ENCODE measurements around the gene LMX1A.

LMX1A gene

GRCh38 chr1:165328136-165328535 is 28.4 kb downstream of the LMX1A start:
- in situ Hi-C loops (cut with HindIII; ENCODE audit: low sequenced_read_pairs), result no loop called here

GRCh38 chr1:165327538-165327937 is 29.0 kb downstream of the LMX1A start:
- in situ Hi-C loops (cut with HindIII; ENCODE audit: low sequenced_read_pairs), result no loop called here

DNA sequence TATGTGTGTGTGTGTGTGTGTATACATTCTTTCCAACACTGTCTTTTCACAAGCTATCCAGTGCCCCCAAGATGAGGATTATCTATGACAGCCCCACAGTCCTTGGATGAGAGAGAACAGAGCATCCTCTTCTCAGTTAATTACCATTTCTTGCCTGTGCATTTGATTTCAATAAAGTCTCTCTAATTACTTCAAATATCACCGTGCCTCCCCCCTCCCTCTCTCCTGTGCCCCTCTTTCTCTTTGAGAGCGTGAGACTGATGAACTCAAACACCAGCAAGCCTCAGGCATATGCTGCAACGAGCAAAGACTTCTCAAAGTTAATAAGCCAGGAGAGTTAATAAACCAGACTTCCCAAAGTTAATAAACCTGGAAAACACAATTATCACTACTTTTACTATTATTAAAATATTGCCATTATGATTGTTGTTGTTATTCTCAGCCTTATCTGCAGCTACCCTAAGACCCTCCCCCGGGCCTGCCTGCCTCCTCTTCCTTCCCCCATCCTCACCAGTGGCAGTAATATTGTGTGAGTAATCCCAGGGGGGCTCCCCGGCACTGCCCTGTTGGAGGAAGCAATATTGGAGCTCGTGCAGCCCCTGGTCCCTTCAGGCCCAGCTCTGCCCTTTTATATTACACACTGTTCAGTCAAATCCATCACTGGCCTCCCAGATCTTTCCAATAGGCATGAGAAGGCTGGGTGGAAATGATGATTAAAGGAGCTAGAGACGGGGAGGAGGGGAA is 30.9 kb downstream of the LMX1A start:
- in situ Hi-C loops (cut with HindIII; ENCODE audit: low sequenced_read_pairs), result no loop called here

DNA sequence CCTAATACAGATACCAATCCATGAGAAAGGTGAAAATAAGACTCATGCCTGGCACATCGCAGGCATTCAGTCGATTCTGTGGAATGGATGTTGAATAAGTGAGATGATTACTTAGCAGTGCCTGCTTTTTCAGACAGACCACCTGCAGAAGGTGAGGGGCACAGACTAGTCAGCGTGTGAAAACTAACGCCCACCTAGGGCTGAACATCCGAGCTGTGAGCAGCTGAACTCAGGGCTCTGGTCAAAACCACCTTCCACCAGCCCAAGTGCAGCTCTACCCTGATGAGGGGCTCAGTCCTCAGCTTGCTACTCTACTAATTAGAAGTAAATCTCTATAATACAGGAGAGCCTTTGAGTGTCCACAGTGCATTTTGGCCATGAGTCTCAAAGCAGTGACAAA is 32.5 kb downstream of the LMX1A start:
- in situ Hi-C loops (cut with HindIII; ENCODE audit: low sequenced_read_pairs), result no loop called here

- in situ Hi-C loops (cut with HindIII; ENCODE audit: low sequenced_read_pairs), result no loop called here
These were observed 38.9 kb downstream of the LMX1A start for GRCh38 chr1:165317612-165318011.

DNA sequence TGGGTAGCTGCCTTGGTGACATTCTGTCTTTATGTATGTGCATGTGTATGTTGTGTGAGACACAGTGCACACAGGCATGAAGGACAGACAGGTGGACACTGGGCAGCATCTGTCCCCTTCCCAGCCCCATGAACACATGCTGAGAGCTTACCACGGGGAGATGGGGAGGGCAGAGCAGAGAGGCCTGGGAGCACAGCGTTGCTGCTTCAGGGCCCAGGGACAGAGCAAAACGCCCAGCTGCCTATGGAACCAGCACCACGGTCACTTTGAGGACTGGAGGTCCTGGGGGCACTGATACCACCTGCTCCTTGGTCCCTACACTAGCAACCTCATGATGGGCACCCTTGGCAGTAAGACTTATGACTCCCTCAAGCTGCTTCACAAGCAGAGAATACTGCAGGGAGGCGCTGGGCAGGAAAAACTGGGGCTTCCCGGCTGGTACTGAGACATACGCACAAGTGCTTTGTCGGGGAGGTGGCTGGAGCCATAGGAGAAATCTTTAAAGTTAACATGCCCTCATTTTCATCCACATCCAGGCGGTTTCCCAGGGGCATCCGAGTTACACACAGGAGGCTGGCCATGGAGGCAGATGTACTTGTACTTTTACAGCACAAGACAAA is 40.3 kb downstream of the LMX1A start:
- in situ Hi-C loops (cut with HindIII; ENCODE audit: low sequenced_read_pairs), result no loop called here

DNA sequence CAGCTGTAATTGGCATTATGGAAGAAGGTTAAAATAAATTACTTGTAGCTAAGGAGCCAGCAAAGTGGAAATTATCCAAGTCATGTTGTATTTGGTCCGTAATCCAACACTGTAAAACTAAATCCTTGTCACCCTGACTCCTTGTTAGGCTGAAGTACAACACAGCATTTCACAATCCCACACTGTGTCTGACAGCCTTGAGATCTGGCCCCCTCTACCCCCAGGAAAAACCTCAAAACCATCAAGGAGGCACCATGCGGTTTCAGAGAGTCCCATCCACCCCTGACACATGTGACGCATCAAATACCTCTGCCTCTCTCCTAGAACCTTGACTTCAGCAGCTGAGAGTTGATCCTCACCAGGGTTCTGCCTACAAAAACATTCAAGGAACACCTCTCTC is 41.0 kb downstream of the LMX1A start:
- in situ Hi-C loops (cut with HindIII; ENCODE audit: low sequenced_read_pairs), result no loop called here

DNA sequence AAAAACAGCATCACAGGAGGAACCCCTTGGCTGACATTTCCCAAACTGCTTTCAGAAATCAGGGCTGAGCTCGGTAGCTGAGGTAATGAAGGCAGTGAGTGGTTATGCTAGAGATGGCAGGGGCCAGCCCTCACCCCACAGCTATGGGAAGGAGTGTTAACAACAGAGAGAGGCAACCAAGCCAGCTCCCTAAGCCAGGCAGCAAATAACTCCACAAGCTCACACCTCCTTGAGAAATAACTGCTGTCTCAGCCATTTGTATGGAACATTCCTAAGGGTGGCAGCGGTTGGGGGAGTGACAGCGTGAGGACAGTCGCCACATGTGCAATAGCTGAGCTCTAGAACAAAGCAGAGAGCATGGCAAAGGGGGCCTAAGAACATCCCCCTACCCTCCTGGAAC is 42.6 kb downstream of the LMX1A start:
- in situ Hi-C loops (cut with HindIII; ENCODE audit: low sequenced_read_pairs), result no loop called here

- in situ Hi-C loops (cut with HindIII; ENCODE audit: low sequenced_read_pairs), result no loop called here
These were observed 43.9 kb downstream of the LMX1A start for GRCh38 chr1:165312591-165312990.

DNA sequence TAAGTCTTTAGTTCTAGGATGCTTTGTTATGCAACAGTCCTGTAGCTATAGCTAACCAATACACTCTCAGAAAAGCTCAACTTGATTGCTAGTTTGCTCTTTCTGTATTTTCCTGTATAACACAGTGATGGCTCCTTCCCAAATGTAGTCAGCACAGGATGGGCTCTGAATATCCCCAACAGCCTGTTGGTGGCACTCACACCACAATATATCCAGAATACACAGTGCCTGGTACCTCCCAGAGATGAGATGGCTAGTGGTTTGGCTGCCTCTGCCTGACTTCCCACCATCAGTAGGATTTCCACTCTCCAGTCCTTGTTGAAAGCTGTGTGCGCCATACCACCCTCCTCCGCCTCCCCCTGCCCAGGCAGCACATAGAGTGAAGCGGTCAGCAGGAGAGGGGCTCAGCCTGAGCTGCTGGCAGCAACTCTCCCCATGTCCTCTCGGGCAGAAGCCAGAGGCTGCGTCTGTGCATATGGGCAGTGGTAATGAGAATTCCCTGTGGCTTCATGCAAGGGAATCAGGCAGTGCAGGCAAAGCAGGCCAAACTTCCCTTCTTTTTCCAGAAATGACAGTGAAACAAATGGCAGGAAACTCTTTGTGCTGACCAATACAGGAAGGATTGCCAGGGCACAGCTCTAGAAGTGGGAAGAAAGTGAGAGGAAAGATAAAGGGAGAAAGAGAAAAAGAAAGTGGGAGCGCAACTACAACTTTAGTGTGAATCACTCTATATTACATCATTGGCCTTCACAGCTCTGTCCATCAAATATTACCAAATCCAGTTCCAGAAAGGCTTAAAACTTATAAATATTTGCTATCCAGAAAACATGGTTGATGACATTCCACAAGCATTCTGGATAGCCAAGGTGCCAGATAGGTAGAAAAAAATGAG is 49.7 kb downstream of the LMX1A start:
- in situ Hi-C loops (cut with HindIII; ENCODE audit: low sequenced_read_pairs), result no loop called here

DNA sequence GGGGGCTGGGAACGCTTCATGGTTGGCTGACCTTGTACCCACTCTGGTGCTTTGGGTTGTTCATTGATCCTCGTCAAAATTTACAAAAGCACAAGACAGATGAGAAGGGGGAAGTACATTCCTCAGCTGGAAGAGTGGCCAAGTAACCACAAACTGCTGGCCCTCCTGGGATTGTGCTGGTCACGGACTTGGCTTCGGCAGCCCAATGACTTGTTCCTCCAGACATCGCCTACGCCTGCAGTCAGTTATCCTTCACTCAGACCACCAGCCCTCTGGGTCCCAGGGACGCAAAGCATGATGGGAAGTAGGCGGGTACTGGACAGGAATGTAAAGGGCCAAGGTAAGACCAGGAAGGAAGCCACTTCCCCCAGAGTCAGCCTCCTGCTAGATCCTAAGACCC is 53.1 kb downstream of the LMX1A start:
- in situ Hi-C loops (cut with HindIII; ENCODE audit: low sequenced_read_pairs), result no loop called here

- in situ Hi-C loops (cut with HindIII; ENCODE audit: low sequenced_read_pairs), result no loop called here
These were observed 56.1 kb downstream of the LMX1A start for GRCh38 chr1:165300400-165300903.

DNA sequence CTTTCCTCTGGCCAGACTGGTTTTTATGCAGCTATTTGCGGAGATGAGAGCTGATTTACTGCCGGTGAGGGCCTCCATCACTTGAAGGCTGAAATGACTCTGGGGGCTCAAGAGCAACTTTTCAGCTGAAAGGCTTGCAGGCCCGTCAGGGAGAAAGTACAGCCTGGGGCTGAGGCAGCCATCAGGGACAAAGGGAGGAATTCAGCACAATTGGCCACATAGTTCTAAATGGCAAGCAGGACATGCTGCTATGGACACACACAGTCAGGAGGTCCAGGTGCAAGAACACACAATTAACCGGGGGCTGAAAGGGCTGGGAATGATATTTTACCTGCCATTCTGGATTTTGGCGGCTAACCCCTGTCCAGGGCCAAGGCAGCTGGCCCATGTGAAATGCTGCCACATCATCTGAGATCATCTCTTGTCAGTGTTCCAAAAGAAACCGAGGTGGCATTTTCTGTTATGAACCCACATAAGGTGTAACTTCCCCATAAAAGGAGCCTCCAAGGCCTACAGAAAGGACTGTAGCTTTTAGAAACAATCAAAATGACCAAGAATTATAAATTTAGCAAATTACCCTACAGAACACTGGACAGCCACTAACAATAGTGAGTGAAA is 58.2 kb downstream of the LMX1A start:
- in situ Hi-C loops (cut with HindIII; ENCODE audit: low sequenced_read_pairs), result no loop called here

- in situ Hi-C loops (cut with HindIII; ENCODE audit: low sequenced_read_pairs), result no loop called here
These were observed 60.3 kb downstream of the LMX1A start for GRCh38 chr1:165296205-165296604.

DNA sequence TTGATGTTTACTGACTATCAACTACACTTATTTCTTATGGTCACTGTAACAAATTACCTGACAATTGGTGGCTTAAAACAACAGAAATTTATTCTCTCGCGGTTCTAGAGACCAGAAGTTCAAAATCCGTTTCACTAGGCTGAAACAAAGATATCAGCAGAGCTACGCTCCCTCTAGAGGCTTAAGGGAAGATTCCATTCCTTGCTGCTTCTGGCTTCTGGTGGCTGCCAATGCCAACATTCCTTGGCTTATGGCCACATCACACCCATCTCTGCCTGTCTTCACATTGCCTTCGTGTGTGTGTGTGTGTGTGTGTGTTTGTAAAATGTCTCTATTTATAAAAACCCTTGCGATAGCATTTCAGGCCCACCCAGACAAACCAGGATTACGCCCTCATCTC is 66.4 kb downstream of the LMX1A start:
- in situ Hi-C loops (cut with HindIII; ENCODE audit: low sequenced_read_pairs), result no loop called here

DNA sequence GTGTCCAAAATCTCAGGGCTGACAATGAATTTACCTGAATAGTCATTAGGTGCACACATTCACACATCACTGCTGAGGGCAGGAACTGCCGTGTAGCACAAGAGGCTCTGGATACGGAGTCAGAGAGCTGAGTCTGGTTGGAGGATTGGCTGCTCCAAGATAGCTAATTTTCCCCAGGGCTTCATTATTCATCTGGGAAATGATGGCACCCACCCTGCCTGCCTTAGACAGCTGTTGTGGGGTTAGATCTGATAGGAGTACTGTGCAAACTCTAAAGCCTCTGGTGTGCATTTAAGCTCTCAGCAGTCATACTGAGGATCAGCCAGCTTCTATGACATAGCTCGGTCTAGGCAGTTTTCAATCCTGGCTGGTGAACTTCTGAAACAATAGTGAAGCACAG is 67.0 kb downstream of the LMX1A start:
- in situ Hi-C loops (cut with HindIII; ENCODE audit: low sequenced_read_pairs), result no loop called here

GRCh38 chr1:165288350-165289120 is 68.0 kb downstream of the LMX1A start:
- in situ Hi-C loops (cut with HindIII; ENCODE audit: low sequenced_read_pairs), result no loop called here

DNA sequence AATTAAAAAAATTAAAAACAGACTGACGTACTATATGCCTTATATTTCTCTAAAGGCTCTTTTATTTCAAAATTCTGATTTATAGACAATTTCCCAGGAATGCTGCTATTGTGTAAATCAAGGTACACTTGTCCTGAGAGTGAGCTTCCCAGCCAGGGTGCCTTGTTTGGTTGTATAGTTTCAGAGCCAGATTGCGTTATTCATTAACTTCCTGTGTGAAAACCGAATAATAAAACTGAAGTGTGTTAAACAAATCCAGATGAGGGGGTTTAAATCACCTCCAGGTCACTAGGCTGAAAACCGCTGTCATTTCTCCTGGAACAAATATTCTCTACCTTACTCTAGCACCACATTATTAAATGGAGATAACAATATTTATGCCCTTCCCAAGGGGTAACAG is 68.7 kb downstream of the LMX1A start:
- in situ Hi-C loops (cut with HindIII; ENCODE audit: low sequenced_read_pairs), result no loop called here

DNA sequence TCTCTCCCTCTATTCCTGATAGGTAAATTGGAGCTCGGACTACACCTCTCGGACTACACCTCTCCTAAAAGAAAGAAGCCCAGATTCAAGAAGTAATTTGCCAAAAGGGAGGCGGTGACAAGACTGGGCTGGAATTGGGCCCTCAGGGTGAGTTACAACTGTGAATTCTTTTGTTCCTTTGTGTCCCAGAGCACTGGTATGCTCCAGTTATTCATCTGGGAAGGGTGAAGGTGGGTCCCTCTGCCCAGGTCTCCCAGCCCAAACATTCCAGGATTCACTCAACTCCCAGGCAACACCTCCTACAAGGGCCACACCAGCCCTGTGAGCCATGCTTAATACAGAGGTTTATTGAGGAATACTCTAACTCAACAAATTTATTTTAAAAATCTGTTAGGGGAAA is 69.2 kb downstream of the LMX1A start:
- in situ Hi-C loops (cut with HindIII; ENCODE audit: low sequenced_read_pairs), result no loop called here

GRCh38 chr1:165284454-165284853 is 72.1 kb downstream of the LMX1A start:
- in situ Hi-C loops (cut with HindIII; ENCODE audit: low sequenced_read_pairs), result no loop called here
